Renal cortical epithelial cell (primary cell): ENCODE data around the gene PDGFD. TPM values are rescaled to one million over a fixed set of nuclear protein-coding genes. Genes with fewer than 3 reads are reported as not detected.

Source experiments
- DNase-seq: peaks from one replicate; pipeline ENCODE4 v3.0.0-alpha.2; 2011; ENCODE audit warnings: low read depth
- total RNA-seq: library from RNA; depleted of rRNA; stranded (reverse); fragments of >200 nt; gene quantifications from 2 replicates; pipeline ENCODE4 v1.2.3, GENCODE V29; 2014

PDGFD gene
- total RNA-seq, 1 donor from 2014 or later, result 8.7 TPM

DNA sequence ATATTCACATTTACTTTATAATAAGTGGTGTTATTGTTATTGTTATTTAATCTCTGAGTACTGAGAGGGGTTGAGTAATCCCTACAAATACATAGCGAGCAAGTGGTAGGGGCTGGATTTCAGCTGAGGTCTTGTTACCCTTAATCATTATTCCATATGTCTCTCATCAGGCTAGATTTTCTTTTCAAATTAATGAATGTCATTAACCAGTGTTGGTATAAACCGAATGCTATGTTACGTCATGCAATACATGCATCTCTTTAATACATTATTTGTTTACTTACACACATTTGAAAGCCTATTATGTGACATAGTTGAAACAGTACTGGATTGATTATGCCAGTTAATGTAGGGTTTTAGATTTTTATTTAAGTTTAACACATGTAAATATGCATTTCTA lies 18.9 kb downstream of the PDGFD start:
- DNase-seq, result no peak

DNA sequence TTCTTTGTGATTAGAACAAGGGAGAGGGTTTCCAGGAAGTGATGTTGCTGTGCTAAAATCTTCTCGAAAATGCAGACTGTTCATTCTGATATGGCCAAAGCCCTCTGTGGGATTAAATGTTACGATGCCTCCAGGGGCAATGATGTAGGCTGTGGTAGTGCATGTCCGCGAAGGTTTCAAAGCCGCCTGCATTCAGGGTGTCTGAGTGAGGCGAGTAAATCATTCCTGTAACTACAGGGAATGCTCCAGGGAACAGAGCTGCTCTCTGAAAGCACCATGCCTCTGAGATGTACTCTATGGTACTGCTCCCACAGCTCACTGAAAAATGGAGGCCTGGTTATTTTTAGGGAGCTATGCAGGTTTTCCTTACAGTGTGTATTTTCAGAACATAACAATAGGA lies 21.2 kb downstream of the PDGFD start:
- no peak for DNase-seq

DNA sequence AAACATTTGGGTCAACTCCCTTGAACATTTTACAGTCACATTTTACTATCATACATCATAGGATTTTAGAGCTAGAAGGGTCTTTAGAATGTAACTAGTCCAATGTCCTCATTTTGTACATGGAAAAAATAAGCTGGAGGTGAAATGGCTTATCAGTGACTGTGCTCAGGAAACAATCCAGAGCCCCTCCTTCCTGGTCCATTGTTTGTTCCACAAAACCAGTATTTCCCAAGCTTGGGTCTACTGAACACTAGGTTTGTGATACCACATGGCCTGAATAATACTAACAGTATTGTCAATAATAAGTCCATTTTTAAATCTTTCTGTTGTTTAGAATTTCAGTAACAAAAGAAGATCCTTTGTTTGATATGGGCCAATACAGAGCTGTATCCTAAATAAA lies 27.1 kb downstream of the PDGFD start:
- no peak for DNase-seq

DNA sequence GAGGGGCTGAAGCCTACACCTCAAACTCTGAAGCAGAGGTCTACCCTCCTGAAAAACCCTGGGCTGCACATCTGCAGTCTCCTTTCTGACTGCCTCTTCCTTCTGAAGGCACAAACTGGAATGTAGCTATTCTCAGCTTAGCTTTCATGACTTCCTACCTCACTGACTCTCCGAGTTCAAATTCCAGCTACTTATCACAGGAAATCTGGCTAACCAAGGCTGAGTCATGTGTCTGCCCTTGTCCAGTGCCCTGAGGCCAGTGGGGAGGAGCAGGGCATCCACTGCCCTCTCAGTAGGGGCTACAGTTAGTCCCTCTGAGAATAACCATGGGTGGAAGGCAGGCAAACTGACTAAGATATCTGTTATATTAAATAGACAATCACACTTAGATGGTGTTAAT lies 29.2 kb downstream of the PDGFD start:
- peak; percentile 66 for DNase-seq

DNA sequence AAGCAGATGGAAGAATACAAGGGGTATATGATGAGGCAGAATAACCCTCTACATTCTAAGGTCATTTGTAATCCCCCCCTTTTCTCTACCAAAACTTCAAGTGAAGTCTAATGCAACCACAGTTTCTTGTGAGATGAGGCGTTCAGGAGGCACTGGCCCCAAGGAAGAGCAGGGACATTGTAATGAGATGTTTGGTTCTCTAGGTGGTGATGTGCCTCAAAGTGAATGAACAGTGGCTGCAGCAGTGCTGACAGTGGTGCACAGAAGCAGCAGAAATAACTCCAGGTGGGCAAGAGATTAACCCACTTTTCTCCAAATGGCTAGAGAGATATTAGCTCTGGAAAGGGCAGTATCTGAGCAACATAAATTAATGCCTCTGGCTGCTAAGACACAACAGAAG lies 33.8 kb downstream of the PDGFD start:
- DNase-seq, result no peak

DNA sequence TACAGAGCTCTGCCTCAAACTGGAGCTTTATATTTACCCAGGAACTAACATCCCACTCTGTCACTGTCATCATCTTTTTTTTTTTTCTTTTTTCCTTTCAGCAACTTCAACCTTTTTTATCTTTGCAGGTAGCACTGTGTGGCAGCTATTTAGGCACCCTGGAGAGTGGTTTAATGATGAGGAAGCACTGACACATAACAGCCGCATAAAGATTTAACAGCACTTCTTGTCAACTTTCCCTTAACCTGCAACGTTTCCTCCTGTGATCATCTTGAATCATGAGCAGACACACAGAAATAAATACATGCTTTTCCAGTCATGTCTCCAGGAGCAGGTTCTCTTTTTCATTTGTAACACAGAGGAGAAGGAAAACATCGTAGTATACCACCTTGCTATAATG lies 34.8 kb downstream of the PDGFD start:
- DNase-seq, result no peak

DNA sequence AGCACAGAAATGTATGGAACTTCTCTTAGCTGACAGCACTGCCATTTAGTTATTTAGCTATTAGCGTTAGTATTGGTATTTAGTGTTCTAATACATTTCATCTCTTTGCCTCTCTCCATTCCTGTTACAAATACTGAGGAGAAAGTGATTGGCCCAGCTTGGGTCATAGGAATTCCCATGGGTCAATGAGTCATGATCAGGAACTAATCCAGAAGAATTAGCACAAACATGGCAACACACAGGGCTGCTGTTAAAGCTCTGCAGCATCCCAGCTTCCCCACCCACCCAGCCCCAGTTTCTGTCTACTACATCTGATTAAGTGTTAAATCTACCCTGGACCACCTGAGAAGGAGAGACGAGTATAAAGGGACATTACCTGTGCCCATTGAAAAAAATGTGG lies 36.1 kb downstream of the PDGFD start:
- DNase-seq, result peak; percentile 23

DNA sequence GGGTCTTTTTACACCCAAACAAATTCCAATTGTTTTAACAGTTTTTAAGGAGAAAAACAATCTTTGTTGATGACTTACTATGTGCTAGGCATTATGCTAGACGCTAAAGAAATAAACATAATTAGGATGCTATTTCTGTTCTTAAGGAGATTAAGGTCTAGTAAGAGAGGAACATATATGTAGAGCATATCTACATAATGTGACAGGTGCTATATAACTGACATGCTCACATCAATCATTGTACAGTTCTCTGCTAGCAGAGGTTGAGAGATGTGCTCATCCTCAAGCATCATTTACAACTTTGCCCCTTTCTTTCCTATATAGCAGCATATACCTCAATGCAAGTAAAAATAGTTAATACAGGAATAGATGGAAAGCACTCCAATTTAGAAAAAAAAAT lies 37.5 kb downstream of the PDGFD start:
- no peak for DNase-seq

DNA sequence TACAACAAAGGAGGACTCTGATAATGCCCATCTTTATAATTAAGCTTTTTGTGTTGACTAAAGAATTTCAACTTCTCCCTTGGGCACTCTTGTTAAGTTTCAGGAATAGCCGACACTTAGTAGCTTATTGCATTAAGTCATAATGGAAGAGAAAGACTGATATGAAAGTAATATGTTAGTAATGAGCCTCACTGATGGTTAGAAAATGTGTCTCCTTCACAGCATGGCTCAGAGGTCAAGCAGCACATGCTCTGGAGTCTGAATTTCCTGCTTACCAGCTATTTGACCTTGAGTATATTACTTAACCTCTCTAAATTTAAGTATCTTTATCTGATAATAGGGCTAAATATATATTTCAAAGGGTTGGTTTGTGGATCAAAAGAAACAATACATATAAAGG lies 39.0 kb downstream of the PDGFD start:
- no peak for DNase-seq

DNA sequence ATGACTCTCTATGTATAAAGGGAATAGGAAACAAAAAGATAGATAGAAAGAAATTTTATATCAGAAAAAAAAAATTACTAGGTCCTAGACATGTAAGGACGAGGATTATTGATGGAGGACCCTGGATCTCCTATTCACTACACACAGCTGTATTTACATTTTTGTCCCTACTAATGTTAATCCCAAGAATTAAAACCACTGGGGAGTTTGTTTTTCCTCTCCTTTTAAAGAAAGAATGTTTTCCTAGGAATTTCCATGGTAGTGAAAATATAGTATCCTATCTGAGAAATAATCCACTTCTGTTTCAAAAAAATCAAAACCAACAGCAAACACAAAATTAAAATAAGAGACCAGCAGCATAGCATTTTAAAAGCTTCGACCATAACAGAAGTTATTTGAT lies 41.1 kb downstream of the PDGFD start:
- no peak for DNase-seq

DNA sequence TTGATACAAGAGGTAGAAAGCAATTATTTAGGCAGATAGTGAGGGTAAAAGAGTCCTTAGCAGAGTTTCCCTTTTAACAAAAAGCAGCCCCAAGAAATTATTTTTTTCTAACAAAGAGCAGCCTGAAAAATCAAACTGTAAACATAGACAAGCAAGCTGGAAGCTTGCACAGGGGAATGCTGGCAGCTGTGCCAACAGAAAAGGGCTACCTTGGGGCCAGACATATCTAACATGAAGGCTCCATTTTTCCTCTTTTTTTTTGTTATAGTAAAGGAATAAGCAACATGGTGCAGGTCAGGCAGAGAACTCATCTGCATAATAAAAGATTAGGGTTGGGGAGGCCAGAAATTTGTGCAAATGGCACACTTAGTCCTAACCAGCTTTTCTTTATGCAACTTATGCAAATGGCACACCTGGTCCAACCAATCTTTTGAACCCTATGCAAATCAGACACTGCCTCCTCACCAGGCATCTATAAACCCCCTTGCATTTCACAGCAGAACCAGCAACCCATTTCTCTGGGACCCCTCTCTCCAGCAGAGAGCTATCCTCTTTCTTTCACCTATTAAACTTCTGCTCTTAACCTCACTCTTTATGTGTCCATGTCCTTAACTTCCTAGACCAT lies 41.8 kb downstream of the PDGFD start:
- DNase-seq, result no peak

DNA sequence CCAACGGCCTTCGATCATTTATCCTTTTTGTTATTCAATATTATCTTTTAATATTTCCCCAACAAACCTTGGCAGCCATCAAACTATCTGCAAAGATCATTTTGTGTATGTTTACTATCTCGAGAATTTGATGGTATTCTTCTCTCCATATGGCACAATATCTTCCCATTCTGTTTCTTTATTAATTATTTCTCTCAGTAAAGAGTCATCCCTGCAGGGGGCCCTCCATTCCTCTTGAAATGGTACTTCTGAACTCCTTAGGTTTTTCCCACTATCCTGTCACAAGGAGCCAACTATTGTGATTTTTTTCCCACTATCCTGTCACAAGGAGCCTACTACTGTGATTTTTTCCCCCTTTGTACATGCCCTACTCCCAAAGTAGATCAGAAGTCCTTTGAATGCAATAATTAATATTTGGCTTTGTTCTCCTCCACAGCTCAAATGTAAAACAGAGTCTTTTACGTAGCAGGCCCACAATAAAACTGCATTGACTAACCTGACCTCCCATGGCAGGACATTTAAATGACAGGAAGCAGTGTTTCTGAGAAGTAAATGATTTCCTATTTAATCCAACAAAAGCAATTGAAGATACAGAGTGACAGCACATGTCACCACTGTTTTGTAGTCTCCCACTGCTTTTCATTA lies 43.3 kb downstream of the PDGFD start:
- DNase-seq, result peak; percentile 52

DNA sequence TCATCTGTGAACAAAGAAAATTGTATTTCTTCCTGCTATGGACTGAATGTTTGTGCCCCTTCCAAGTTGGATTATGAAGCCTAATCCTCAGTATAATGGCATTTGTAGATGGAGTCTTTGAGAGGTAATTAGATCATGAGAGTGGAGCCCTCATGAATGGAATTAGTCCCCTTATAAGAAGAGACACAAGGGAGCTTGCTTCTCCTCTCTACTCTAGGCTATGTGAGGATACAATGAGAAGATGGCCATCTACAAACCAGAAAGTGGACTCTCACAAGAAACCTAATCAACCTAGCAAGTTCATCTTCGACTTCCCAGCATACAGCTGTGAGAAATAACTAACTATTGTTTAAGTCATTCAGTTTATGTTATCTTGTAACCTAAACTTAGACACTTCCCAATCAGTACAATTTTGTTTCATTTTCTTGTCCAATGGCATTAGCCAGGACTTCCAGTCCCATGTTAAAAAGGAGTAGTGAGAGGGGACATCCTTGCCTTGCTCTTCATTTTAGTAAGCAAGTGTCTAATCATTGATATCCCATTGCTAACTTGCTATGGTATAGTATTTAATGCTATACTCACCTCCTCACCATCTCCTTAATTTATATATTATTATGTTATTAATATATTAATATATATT lies 45.7 kb downstream of the PDGFD start:
- no peak for DNase-seq

DNA sequence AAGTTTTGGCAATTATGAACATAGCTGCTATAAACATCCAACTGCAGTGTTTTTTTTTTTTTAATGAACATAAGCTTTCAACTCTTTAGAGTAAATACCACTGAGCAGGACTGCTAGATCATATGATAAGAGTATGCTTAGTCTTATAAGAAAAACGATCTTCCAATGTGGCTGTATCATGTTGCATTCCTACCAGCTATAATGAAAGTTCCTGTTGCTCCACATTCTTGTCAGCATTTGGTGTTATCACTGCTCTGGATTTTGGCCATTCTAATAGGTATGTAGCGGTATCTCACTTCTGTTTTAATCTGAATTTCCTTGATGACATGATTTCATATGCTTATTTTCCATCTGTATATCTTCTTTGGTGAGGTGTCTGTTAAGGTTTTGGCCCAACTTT lies 50.4 kb downstream of the PDGFD start:
- no peak for DNase-seq

DNA sequence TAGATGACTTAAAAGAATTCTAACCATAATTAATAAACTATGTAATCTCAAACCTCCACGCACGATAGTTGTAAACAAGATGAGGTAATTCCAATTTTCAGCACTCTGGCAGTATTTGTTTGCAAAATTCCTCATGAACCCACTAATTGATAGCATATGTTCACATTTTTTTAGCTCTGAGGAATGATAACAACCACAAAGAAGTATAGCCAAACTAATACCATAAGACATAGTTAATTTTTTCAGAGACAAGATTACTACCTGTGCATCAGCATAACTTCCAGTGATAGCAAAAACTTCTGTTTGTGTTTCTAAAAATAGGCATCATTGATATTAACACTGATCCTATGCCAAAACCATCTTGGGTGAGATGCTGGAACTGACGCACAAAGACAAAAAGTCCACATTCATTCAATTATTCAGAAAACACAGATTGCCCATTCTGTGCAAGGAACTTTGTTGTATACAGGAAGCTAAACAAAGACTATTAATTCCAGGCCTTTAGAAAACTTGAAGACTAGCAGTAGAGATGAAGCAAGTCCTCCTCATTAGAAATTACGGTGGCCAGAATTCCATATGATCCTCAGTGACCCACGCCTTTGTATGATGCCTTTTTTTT lies 57.7 kb downstream of the PDGFD start:
- no peak for DNase-seq

DNA sequence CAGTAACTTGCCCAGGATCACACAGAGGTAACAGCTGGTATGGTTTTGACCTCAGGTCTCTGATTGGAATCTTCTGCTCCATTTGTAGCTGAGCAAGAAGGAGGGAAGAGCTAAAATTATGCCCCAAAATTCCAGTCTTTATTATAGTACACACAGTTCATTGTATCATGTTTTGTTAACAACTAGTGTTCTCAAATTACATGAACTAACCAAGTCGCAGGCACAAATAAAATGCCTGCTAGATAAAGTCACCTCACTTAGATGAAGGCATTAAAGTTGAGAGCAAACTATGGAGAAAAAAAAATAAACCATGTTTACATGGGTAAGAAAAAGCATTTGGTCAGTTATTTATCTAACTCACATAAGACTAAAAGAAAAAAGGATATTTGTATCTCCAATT lies 58.8 kb downstream of the PDGFD start:
- no peak for DNase-seq

DNA sequence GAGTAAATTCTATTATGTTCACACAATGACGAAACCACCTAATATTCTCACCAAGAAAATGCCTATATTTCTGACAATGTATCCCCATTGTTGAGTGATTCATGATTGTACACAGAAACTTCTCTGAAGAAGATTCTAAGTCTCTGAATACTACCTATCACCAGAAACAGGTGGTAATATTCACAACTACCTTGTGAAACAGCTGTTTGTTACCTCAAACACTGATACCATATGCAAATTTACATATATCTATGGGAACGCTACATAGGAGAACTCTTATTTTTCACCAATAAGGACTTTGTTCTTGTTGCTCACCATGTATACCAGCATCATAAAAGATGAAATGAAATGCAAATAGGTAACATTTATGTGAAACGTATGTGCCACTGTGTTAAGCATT lies 59.3 kb downstream of the PDGFD start:
- DNase-seq, result no peak

DNA sequence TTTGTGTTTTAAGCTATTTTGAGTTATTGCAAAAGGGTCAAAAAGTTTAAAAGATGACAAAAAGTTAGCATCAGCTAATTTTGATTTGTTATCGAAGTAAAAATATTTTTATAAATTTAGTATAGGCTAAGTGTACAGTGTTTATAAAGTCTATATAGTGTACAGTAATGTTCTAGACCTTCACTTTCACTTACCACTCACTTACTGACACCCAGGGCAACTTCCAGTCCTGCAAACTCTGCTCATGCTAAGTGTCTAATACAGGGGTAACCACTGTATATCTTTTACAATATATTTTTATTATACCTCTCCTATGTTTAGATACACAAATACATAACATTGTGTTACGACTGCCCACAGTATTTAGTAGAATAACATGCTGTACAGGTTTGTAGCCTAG lies 59.7 kb downstream of the PDGFD start:
- no peak for DNase-seq

DNA sequence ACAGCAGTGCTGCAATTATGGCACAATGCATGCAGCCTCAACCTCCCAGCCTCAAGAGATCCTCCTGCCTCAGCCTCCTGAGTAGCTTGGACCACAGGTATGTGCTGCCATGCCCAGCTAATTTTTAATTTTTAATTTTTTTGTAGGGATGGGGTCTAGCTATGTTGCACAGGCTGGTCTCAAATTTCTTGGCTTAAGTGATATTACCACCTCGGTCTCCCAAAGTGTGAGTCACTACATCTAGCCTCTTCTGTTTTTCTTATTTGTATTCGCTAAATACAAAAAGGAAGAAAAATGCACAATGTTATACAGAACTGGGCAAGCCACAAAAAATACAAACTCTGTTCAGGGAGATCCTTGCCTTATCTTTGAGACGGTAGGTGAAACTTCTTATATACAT lies 65.4 kb downstream of the PDGFD start:
- DNase-seq, result no peak

DNA sequence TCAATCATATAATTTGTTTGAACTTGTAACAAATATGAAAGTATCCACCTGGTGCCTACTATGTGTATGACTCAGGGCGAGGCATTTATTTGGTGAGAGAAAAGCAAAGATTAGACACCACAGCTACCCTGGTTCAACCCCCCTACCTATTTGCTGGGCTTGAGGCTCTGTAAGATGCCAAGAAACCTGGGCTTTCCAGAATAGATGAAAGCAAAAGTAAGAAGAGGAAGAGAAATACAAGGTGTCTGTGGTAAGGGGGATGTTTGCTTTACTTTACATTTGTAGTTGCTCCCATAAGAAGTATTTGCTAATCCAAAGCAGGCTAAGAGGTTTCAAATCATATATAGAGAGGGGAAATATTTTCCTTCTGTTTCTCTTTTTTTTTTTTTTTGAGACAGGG lies 65.8 kb downstream of the PDGFD start:
- no peak for DNase-seq

DNA sequence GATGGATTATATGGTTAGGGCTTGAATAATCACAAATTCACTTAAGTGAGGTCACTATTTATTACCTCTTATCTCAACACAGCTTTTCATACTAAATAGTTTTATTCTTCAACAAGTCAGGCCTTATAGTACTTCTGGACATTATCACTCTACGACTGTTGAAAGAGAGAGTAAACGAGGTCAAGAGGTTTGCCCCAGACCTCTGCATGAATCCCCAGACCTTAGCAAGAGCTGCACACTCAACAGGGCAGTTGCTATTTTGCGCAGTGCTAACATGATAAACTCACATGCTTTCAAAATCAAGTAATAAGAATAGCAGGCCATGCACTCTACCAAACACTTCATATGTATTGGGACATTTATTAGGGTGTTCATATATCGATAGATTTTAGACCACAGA lies 67.0 kb downstream of the PDGFD start:
- no peak for DNase-seq

DNA sequence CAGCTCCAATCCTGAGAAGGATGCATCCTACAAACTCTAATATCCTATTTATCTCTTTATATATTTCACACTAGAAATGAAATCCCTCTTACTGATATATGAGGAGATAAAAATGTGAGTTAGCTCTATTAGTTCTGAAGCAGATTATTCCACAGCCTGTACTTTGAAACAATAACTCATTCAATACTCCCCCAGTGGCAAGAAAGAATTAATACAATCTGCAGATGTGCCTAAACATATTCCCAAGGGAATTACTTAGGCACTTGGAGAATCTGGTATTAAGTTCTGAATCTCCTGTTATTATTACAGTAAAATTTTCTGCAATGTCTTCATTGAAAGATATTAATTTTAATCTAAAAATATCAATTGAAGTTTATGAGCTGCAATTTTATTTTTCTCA lies 68.2 kb downstream of the PDGFD start:
- DNase-seq, result no peak

DNA sequence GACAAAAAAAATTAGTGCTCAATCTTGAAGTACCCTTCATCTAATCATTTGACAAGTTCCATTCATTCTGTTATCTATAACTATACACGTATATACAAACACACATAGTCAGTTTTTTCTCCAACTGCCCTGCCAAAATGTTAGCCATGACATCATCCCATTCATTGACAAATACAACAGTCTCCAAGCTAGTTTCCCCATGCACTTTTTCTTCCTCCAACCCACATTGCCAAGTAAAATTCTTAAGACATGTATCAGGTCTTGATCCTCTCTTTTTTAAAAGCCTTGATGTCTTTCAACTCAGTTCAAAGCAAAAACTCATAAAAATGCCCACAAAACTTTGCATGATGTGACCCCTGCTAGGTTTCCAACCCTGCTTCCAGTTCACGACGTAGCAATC lies 69.4 kb downstream of the PDGFD start:
- no peak for DNase-seq
